Right lobe of liver (tissue), 4 donors: ENCODE results near the gene DGKH.

ENCODE experiments used
- POLR2A ChIP-seq: fragments of 450-650 bp; IDR thresholded peaks from one replicate; pipeline ENCODE4 v1.6.1; 2017; ENCODE audit warnings: antibody characterized with exemption, mild to moderate bottlenecking
- TF ChIP-seq, protein P1 (sequence below), 4 donors: fragments of 200-600 bp in 3 of 4; fragments of 450-650 bp in 1 of 4; IDR thresholded peaks; one replicate each; pipeline versions ENCODE4 v1.5.1 to v1.8.0; 2016 to 2022; ENCODE audit warnings: antibody characterized with exemption in 4 of 4, mild to moderate bottlenecking in 2 of 4
- donor health status: DM: no; HTN: no; CAD: no.
- donor health status: DM: no; HTN: no; CAD: no.
- donor health status: DM: no; HTN: yes; CAD: no.

DNA sequence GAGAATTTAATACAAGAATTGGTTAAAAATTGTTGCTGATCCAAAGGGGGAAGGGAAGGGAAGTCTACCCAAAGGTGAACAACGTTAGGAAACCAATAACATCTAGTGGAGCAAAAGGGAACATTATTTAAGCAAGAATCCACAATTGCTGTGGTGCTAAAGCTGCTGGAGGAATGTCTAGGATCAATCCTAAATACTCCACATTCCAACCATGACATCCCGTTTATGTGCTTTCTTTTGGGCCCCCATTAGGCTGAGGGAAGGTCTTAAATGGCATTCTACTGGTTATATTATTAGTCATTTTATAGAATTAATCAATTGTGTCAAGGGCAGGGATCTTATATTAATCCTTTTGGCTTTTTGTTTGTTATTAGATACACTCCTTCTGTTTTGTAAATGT is 47.6 kb upstream of the DGKH start:
- TF ChIP-seq POLR2A = no peak
- TF ChIP-seq, protein P1, sequence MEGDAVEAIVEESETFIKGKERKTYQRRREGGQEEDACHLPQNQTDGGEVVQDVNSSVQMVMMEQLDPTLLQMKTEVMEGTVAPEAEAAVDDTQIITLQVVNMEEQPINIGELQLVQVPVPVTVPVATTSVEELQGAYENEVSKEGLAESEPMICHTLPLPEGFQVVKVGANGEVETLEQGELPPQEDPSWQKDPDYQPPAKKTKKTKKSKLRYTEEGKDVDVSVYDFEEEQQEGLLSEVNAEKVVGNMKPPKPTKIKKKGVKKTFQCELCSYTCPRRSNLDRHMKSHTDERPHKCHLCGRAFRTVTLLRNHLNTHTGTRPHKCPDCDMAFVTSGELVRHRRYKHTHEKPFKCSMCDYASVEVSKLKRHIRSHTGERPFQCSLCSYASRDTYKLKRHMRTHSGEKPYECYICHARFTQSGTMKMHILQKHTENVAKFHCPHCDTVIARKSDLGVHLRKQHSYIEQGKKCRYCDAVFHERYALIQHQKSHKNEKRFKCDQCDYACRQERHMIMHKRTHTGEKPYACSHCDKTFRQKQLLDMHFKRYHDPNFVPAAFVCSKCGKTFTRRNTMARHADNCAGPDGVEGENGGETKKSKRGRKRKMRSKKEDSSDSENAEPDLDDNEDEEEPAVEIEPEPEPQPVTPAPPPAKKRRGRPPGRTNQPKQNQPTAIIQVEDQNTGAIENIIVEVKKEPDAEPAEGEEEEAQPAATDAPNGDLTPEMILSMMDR (IDR thresholded peaks at IDR 0.05) = no peak
